ENCODE results near the gene IL17B. TPM values are rescaled to one million over a fixed set of nuclear protein-coding genes. Genes with fewer than 3 reads are reported as not detected.

Gene IL17B
- total and polyA plus RNA-seq, 2 of the 13 experiments (the other 11 are each of a cell fraction or from before 2014, with no cell fraction given), result 0.29 to 2.6 TPM

- WGBS (ENCODE audit: low lambda C conversion rate), result 76% methylated on average over 5 of the region's 5 CpGs
- TF ChIP-seq NFE2L2 (IDR thresholded peaks at IDR 0.05; ENCODE audit: low read length) (no peak), ZBTB33 (CRISPR knock-in tag; IDR thresholded peaks at IDR 0.05) (peak; percentile 56; the same call in 1 of the 2 replicates), SNAI1 (CRISPR knock-in tag; IDR thresholded peaks at IDR 0.05; ENCODE audit: borderline replicate concordance) (no peak), SRSF1 (optimal IDR thresholded peaks at IDR 0.05; ENCODE audit: low read depth, low read length) (no peak), RERE (CRISPR knock-in tag; IDR thresholded peaks at IDR 0.05; ENCODE audit: low read depth) (no peak), ZNF329 (CRISPR knock-in tag; IDR thresholded peaks at IDR 0.05; ENCODE audit: low read depth) (no peak), HNF4A (CRISPR knock-in tag; IDR thresholded peaks at IDR 0.05) (peak; percentile 54), ZNF460 (CRISPR knock-in tag; IDR thresholded peaks at IDR 0.05; ENCODE audit: borderline replicate concordance) (no peak), NAIF1 (CRISPR knock-in tag; IDR thresholded peaks at IDR 0.05; ENCODE audit: borderline replicate concordance) (no peak), ZNF543 (CRISPR knock-in tag; IDR thresholded peaks at IDR 0.05) (no peak)
- H3K79me2 ChIP-seq (ENCODE audit: insufficient read depth, low read length), result no peaks in the 10 kb centered on the region
- peaks cover 32% of the 10 kb centered on the region for H3K4me1 ChIP-seq (ENCODE audit: insufficient read depth, low read length)
- H3K4me3 ChIP-seq (replicated peaks in 1 of 3; ENCODE audit: insufficient read depth in 1 of 3, low read depth in 2 of 3, low read length in 3 of 3), result no peak overlapping the region
- no peak overlapping the region for H2AFZ ChIP-seq (ENCODE audit: low read length)
- ATAC-seq (peak; percentile 54; the same call in 1 of the 3 replicates), FAIRE-seq (no peak), DNase-seq (ENCODE audit: low spot score) (no peak)
- intact Hi-C loops (cut with micrococcal nuclease; ENCODE audit: unreplicated experiment) (no loop called here), in situ Hi-C loops (cut with HindIII; ENCODE audit: extremely low pct_ligation_motif_present, low pct_unique_long_range_greater_than_20kb) (no loop called here)
- H3K9me3 ChIP-seq (ENCODE audit: low read length), result no peaks in the 10 kb centered on the region
- POLR2A ChIA-PET, result no interaction called here
- CTCF ChIA-PET (ENCODE audit: low intra/inter-chr PET ratio, low total read pairs), result no interaction called here
- 0 out of 5 replicates have a peak, but pooled peaks cover 0 to 1% of the 10 kb centered on the region in 2 experiments for H3K27me3 ChIP-seq (ENCODE audit: control insufficient read depth in 1 of 2, insufficient read depth in 2 of 2, low read length in 2 of 2)
- H3K4me2 ChIP-seq (ENCODE audit: low read depth, low read length), result no peak overlapping the region
- no peaks in the 10 kb centered on the region for H3K36me3 ChIP-seq (replicated peaks in 1 of 2; ENCODE audit: control insufficient read depth in 1 of 2, insufficient read depth in 2 of 2, low read length in 2 of 2)
- H4K20me1 ChIP-seq (ENCODE audit: insufficient read depth, low read length), result no peaks in the 10 kb centered on the region
- BruUV-seq (replicated peaks), result no TSS peak
- H3K27ac ChIP-seq (ENCODE audit: extremely low read length, insufficient read depth, low read length), result no peak overlapping the region
- no peak overlapping the region for H3K9ac ChIP-seq (ENCODE audit: insufficient read depth, low read depth, low read length)
Observed at GRCh38 chr5:149328177-149328576, 50.9 kb downstream of the IL17B start.
